HG02943 (cell line): ENCODE results near the gene SEC22A.

Experiments used
- ATAC-seq: cut with Tn5 transposase; IDR thresholded peaks from one replicate; pipeline ENCODE4 v1.9.1; 2021; ENCODE audit warnings: mild to moderate bottlenecking, low read depth, moderate library complexity; ENCODE audit not compliant: unreplicated experiment

SEC22A gene

DNA sequence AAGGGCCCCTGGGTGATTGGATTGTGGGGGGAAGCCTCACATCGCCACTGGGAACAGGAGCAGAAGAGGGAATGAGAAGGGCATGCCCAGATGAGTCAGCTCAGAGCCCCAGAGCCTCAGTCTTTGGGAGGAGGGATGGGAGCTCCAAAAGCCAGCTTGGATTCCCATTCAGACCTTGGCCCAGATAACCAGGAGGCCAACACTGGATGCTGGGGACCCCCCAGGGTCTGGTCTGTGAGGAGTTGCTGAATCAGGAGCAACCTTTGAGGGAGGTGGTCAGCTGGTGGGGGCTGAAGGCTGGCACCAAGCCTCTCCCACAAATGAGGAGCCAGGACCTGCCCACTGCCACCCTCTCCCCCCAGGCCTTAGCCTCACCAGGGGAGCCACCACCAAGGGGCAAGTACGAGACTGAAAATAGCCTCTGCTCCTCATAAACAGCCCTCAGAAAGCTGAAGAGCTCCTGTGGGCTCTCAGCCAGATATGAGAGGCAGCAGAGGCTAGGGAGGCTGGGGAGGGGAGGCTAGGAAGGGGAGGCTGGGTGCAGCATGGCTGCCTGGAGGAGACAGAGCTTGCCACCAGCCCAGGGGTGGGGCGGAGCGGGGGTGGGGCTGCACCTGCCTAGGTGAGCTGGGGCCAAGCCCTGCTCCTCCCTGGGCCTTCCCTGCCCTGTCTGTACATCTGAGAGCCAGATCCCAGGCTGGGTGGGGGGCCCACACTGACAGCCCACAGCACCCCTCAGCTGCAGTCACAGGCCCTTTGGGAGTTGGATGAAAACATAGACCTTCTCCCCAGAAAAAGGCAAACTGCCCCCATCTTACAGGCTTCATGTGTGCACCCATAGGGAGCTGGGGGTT lies 99.8 kb downstream of the SEC22A start:
- no peak for ATAC-seq

DNA sequence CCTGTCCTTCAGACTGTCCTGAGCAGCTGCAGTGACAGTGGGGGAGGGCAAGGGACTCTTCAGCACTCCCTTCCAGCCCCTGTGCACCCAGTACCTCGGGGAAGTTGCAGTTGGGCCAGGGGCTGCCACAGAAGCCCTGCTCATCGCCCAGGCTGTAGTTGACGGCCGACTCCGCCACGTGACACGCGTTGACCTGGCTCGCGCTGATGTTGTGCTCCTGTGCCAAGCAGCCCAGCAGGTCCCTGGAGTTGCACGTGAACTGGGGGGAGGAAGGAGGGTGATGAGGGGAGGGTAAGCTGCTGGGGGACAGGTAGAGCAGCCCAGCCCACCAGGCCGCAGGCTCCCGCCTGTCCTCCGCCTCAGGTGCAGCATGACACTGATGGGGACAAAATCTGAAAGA lies 101.2 kb downstream of the SEC22A start:
- no peak for ATAC-seq

DNA sequence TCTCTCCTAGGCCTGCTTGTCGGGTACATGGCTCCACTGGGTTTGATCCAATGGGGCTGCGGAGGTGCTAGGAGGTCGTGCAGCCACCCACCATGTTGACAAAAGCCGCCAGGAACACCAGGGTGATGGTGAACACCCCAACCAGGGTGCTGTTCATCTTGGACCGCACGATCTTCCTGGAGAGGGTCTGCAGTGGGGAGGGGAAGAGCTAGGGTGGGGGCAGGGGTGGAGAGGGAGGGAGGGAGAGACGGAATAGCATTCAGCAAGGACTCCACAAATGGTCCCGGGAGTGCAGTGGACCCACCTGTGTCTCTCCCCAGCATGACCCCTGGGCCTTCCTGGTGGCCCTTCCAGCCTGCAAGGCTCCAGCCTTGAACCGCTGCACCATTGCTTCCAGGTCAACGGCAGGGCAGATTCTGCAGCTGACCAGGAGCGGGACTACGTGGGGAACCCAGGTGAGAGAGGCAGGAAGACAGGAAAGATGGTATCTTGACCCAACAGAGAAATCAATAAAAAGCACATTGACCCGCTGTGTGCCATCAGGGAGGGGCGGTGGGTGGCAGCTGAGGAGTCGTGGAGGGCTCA lies 102.3 kb downstream of the SEC22A start:
- ATAC-seq: no peak

DNA sequence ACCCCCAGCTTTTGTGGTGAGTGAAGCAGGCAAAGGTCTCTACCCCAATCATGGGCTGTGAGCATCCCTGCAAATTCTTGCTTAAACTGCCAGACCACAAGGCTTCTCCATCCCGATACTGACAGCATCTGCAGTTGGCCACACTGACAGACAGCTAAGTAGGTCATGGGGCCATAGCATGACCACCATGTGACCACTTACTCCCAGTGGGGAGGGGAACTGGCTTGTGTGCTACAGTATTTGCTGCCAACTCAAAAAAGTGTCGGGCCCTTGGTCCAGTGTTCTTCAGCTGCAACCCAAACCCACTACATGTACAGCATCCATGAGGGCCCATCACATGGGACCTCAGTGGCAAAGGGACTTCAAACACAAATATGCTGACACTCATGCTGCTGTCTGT lies 103.4 kb downstream of the SEC22A start:
- ATAC-seq: no peak

DNA sequence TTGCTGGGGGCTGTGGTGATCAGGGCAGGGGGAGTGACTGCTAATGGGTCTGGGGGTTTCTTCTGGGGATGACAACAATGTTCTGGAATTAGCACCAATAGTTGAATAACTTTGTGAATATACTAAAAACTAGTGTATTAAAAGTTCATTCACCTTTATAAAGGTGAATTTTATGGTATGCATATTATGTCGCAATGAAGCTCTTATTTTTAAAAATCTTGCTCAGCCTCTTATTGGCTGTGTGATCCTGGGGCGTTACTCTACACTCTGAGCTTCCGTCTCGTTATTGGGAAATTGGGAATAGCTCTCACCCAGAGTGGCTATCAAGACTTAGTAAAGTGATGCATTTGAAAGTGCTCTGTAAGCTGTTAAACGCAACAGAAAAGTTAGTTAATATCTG lies 105.3 kb downstream of the SEC22A start:
- ATAC-seq: no peak

DNA sequence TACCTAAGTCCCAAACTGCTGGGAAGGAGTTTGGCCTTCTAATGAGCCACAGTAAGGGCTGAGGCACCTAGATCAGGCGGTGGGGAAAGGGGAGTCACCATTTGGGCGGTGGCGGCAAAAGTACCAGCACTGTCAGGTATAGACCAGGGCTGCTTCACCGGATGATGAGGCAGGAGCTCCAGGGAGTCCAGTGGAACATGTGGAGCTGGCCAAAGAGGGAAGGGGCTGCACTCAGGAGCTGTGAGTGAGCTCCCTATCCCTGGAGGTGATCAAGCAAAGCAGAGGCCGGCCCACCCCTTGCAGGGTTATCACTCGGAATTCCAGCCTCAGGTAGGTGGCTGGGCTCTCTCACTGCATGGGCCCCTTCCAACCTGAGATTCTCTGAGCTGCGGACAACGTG lies 108.4 kb downstream of the SEC22A start:
- no peak for ATAC-seq

DNA sequence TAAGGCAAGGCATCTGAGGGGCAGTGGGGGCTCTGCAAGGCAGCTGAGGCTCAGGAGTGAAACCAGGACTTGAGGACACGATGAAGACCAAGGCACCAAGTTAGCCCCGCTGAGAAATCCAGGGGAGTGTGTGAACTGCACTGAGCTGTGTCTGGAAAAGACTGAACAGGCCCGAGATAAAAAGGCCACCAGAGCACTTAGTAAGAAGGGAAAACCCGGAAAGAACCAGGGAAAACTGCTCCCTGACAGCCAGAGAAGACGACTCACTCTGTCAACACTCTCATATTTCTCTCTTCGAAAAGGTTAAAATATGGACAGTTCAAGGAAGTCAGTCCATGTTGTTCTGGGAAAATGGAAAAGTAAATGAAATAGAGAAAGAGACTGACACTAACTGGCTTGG lies 109.0 kb downstream of the SEC22A start:
- ATAC-seq: no peak

DNA sequence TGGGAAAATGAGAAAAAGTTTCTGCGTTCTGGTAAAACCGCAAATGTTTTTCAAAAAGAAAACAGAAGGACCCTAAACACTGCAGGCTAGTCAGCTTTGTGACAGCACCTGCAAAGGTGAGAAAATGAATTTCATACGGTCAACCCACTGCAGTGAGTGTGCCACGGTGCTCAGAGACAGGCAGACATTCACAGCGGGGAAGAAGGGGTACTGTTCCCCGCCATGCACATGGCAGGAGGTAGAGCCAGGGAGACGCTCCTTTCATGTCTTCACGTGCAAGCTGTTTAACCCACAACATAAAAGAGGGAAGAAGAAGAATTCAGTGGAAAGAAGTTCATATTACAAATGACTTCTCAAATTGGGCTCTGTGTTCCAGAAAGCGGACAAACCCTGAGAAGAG lies 109.5 kb downstream of the SEC22A start:
- no peak for ATAC-seq

DNA sequence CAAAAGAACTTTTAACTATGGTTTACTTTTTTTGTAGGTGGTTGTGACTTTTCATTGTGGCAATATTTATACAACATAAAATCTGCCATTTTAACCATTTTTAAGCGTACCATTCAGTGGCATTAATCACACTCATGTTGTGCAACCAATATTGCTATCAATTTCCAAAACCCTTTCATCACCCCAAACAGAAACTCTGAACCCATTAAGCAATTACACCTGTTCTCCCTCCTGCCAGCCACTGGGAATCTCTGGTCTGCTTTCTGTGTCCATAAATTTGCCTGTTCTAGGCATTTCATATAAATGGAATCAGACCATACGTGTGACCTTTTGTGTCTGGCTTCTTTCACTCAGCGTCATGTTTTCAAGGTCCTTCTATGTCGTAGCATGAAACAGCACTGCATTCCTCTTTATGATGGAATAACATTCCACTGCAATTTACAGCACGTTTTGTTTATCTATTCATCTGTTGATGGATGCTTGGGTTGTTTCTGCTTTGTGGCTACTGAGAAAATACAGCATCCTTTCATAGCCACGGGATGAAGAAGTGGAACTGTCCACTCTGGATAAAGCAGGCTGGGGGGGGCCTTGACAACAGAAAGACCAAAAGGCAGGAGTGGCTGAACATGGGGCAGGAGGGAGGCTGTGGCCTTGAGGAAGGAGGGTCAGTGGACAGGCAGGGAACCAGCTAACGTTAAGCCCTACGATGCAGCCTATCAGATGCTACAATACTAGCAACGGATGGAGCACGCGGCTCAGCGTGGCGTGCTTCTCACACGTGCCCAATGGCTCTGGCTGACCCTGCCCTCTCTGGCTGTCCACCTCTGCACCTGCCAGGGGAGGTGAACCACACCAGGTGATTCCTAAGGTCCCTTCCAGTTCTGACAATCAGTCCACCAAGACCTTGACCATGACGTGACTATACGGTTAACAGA lies 110.9 kb downstream of the SEC22A start:
- no peak for ATAC-seq

DNA sequence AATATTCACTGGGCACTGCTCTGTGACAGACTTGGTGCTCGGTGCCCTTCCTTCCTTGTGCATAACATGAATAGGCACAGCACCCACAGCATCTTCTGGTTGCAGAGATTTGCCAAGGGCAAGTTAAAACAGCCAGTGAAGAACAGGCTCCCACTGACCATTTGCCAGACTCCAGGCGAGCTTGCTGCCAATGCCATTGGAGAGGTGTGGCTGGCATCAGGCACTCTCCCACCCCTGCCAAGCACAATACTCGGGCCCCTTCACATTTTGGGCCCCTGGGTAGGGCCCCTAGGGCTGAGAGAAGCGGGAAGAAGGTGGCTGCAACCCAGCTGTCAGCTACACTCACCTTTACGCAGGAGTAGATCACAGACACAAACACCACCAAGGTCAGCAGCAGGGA lies 112.1 kb downstream of the SEC22A start:
- no peak for ATAC-seq

DNA sequence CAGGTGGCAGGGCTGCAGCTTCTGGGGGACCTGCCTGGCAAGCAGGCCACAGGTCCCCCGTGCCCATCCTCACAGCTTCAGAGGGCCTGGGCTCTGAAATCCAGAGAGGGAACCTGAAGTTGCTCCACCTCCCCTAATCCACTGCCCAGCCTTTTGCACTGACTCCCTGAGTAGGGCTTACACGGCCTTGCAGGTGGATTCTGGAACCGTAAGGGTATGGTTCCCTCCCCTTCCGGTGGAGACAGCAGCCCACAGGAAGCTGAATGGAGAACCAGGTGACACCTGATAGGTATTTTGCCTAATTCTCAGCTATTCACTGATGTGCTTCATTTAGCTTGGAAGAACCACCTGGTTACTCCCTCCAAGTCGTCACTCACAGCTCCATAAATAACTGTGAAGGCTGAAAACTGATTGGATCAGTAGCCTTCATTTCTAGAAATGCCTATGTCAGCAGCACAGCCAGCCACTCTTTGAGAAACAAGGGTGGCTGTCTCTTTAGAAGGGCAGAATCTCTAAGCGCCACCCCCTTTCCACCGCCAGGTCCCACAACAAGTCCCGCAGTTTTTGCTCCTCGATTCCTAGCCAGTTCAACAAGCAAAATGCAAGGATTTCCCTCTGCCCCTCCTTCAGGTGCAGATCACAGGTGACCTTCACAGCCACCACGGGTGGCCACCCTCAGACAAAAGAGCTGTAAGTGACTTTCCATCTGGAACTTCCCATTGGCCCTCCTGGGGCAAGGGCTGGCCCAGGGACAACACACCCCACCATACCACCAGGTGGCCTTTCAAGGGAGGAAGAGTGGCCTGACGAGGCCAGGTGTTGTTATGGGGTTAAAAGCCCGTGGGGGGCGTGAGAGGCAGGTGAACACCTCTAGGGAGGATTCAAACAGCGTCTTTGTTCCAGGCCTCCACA lies 112.9 kb downstream of the SEC22A start:
- ATAC-seq: no peak

DNA sequence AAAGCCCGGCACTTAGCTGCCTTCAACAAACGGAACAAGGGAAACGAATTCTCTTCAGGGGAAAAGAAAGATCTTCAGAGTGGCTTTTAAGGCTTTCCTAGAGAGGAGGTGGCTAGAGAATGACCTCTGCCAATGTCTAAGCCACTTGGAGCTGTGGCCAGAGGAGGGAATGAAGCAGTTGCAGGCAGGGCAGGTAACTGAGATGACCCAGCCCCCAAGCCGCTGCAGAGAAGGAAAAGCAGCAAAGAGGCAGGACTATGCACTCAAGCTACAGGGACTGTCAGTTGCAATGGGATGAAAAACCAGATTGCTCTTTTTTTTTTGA lies 113.5 kb downstream of the SEC22A start:
- ATAC-seq: no peak

DNA sequence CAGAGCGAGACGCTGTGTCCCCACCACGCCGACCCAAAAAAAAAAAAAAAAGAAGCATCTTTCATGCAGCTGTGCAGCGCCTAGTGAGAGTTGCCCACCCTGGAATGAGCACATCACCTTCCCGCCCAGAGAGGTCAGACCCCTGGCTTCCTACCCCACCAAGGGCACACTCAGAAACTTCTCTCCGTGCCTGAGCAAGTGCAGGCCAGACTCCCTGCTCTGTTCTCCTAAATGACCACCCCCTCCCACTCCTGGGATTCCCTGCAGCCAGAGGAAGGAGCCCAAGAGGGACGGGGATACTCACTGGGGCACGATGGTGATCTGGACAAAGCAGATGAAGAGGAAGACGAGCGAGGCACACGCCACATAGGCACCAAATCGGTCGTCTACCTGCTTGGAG lies 116.0 kb downstream of the SEC22A start:
- no peak for ATAC-seq

DNA sequence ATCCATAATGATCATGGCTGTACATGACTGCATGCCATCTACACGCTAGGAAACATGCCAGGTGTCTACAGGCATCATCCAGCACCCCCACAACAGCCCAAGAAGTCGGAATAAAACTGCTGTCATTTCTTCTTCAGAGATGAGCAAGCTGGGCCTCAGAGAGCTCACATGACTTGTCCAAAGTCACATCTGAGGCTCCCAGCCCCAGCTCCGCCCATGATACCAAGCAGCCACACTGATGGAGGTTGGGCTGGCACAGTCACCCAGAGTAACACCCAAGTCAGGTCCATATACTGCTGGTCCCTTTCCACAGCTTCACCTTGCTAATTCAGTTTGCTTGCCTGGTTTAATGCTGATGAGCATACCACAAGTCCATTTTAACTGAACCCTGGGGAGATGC lies 116.6 kb downstream of the SEC22A start:
- ATAC-seq: no peak

DNA sequence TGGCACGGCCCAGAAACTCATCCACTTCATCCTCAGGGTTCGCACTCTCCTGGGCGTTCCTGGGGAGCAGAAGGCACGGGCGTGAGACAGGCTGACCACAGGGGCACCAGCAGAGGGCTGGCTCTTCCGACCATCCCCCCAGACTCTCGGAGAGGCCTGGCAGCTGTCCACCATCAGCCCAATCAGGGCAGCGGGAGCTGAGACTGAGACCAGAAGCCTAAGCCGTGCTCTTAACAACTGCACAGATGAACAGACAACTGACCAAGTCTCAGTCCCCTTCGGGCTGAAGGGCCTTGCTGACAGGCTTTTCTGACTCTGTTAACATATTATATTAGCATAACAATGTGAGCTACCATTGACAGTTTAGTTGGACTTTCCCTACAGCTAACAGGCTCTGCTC lies 118.0 kb downstream of the SEC22A start:
- ATAC-seq: no peak

DNA sequence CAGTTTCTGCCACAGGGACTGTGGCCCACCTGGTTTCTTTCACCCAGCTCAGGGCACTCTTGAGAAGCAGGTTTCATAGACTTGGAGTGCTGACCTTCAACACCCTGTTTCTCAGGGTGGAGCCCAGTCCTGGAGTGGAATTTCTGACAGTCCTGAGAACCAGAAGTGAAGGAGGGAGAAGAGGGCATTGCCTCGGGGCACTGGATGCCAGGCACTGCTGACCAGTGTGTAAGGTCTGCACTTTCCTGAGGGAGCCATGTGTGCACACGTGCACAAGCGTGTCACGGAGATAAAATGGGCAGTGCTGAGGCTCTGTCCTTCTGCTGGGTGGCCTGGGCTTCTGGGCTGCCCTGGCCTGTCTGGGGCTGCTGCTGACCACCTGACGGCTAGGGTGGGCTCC lies 118.5 kb downstream of the SEC22A start:
- no peak for ATAC-seq

DNA sequence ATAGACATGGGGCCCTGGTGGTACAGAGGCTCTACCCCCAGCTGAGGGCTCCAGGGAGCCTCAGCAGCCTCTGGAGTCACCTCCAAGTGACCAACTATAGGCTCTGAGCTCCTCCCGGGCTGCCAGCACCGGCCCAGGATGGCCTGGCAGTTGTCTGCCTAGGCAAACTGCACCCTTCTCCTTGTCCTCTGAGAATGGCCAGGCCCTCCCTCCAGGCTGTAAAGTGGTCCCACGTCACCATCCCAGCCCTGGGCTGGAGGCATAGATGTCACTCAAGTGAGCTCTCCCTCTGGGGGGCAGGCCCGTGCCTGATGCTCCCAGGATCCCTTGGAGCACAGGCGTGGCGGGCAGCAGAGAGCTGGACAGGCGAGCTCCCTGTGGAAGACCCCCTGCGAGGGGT lies 120.1 kb downstream of the SEC22A start:
- no peak for ATAC-seq

DNA sequence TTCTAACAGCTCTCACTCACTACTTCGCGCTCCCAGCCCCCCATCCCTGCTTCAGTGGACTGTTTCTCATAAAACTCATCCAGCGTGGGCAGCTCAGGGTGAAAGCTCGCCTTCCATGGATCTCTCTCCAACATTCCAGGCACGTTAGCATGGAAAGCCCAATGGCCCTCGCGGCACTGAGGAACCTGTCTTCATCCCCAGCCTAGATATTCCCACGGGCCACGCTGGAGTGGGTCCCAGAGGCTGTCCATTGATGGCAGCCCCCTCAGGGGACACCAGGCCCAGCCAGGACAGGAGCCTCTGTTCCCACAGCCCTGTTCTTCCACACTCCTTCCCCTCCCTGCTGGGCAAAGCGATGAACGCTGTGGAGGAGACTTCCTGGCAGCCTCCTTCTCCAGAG lies 121.1 kb downstream of the SEC22A start:
- no peak for ATAC-seq
